SK-N-SH (cell line): ENCODE results near the gene PRKD2. TPM values are rescaled to one million over a fixed set of nuclear protein-coding genes. Genes with fewer than 3 reads are reported as not detected.

Experiments used
- CTCF ChIA-PET: fragments of 300-600, 350-600 bp; formaldehyde crosslinking; extraction: SDS; loops from one replicate; lab custom pipeline; 2021; lab: Yijun Ruan, JAX
- POLR2A ChIA-PET: fragments of 350-600 bp; sonication (Branson Sonifier 250); formaldehyde crosslinking; extraction: SDS; loops from one replicate; lab custom pipeline; 2020; ENCODE audit warnings: antibody characterized with exemption, inconsistent platforms; lab: Yijun Ruan, JAX
- DNase-seq: peaks from one replicate; pipeline ENCODE4 v3.0.0; 2012
- H2AFZ ChIP-seq: fragments of 200-600 bp; sonication (generic); 2 replicates; pipeline ENCODE4 v1.8.1; 2016; ENCODE audit warnings: antibody characterized with exemption, mild to moderate bottlenecking, low read depth
- H3F3A ChIP-seq: fragments of 200-600 bp; sonication (generic); replicated peaks from 2 replicates; pipeline ENCODE3; 2016; ENCODE audit warnings: antibody characterized with exemption, mild to moderate bottlenecking; ENCODE audit not compliant: insufficient read depth
- H3K27ac ChIP-seq, 2 experiments: fragments of 200-500 bp in 1 of 2; fragments of 200-600 bp in 1 of 2; sonication (Bioruptor generic) in 1 of 2; sonication (generic), shearing (Covaris generic) in 1 of 2; 2 replicates each; pipeline versions ENCODE4 v1.5.1 to v1.6.1; 2014 to 2016; ENCODE audit warnings: low read depth in 2 of 2, inconsistent platforms in 1 of 2, low read length in 1 of 2, mild to moderate bottlenecking in 1 of 2, mixed read lengths in 1 of 2
- H3K27me3 ChIP-seq: fragments of 200-600 bp; sonication (generic), shearing (Covaris generic); 2 replicates; pipeline ENCODE4 v1.6.1; 2016; ENCODE audit warnings: mixed run types; ENCODE audit not compliant: insufficient read depth
- H3K36me3 ChIP-seq, 2 experiments: fragments of 200-500 bp in 1 of 2; fragments of 200-600 bp in 1 of 2; sonication (Bioruptor generic) in 1 of 2; sonication (generic) in 1 of 2; replicated peaks in 1 of 2; 2 replicates each; pipeline versions ENCODE3 to v1.5.1; 2014 to 2016; ENCODE audit warnings: low read length in 1 of 2, mild to moderate bottlenecking in 1 of 2; ENCODE audit not compliant: insufficient read depth in 2 of 2, control insufficient read depth in 1 of 2
- H3K4me1 ChIP-seq, 2 experiments: fragments of 200-500 bp in 1 of 2; fragments of 200-600 bp in 1 of 2; sonication (Bioruptor generic) in 1 of 2; sonication (generic), shearing (Covaris generic) in 1 of 2; 2 replicates each; pipeline versions ENCODE4 v1.5.1 to v1.6.1; 2014 to 2016; ENCODE audit warnings: low read depth in 1 of 2, low read length in 1 of 2, mixed run types in 1 of 2; ENCODE audit not compliant: insufficient read depth in 2 of 2, control insufficient read depth in 1 of 2
- H3K4me2 ChIP-seq: fragments of 200-600 bp; sonication (generic), shearing (Covaris generic); 2 replicates; pipeline ENCODE4 v1.6.1; 2017; ENCODE audit warnings: mixed run types
- H3K4me3 ChIP-seq, 2 experiments: fragments of 200-500 bp in 1 of 2; fragments of 200-600 bp in 1 of 2; sonication (Bioruptor generic) in 1 of 2; sonication (generic), shearing (Covaris generic) in 1 of 2; 2 replicates each; pipeline versions ENCODE4 v1.5.1 to v1.8.1; 2014 to 2016; ENCODE audit warnings: low read depth in 2 of 2, inconsistent platforms in 1 of 2, low read length in 1 of 2, mild to moderate bottlenecking in 1 of 2, mixed read lengths in 1 of 2, moderate library complexity in 1 of 2
- H3K79me2 ChIP-seq: fragments of 200-600 bp; sonication (generic); 2 replicates; pipeline ENCODE4 v1.8.1; 2017; ENCODE audit warnings: mild to moderate bottlenecking; ENCODE audit not compliant: insufficient read depth
- H3K9ac ChIP-seq: fragments of 200-600 bp; sonication (generic); 2 replicates; pipeline ENCODE4 v1.6.1; 2017; ENCODE audit warnings: mixed run types
- H3K9me2 ChIP-seq: fragments of 200-600 bp; sonication (generic); 2 replicates; pipeline ENCODE4 v1.6.1; 2017; ENCODE audit warnings: mixed run types
- H3K9me3 ChIP-seq: fragments of 200-600 bp; sonication (generic); 2 replicates; pipeline ENCODE4 v1.6.1; 2017; ENCODE audit warnings: mixed run types, mild to moderate bottlenecking, moderate library complexity
- H4K20me1 ChIP-seq: fragments of 200-600 bp; sonication (generic); 2 replicates; pipeline ENCODE4 v1.6.1; 2017; ENCODE audit warnings: mild to moderate bottlenecking, mixed run types; ENCODE audit not compliant: insufficient read depth
- CHD2 ChIP-seq: fragments of 150-350 bp; IDR thresholded peaks from 2 replicates; pipeline ENCODE4 v1.6.1; 2018; ENCODE audit warnings: low read length; ENCODE audit not compliant: partially characterized antibody
- ELF1 ChIP-seq: IDR thresholded peaks from 2 replicates; pipeline ENCODE4 v1.4.0; 2012
- EP300 ChIP-seq, 2 experiments: IDR thresholded peaks; 2 replicates each; pipeline versions ENCODE4 v1.4.0 to v1.6.1; 2012; ENCODE audit warnings: borderline replicate concordance in 1 of 2, low read depth in 1 of 2, low read length in 1 of 2
- FOSL2 ChIP-seq: IDR thresholded peaks from 2 replicates; pipeline ENCODE4 v1.4.0; 2012; ENCODE audit warnings: low read depth, mild to moderate bottlenecking, moderate library complexity, borderline replicate concordance
- MXI1 ChIP-seq: IDR thresholded peaks from 2 replicates; pipeline ENCODE4 v1.6.1; 2012; ENCODE audit warnings: mild to moderate bottlenecking, low read depth, low read length, improper control_type of control experiment
- NFIC ChIP-seq: IDR thresholded peaks from 2 replicates; pipeline ENCODE4 v1.4.0; 2012; ENCODE audit warnings: borderline replicate concordance
- POLR2AphosphoS5 ChIP-seq: IDR thresholded peaks from 2 replicates; pipeline ENCODE4 v1.6.1; 2012; ENCODE audit warnings: low read depth, low read length
- RAD21 ChIP-seq: IDR thresholded peaks from 2 replicates; pipeline ENCODE4 v1.6.1; 2012; ENCODE audit warnings: mild to moderate bottlenecking, low read length
- RCOR1 ChIP-seq: fragments of 150-350 bp; IDR thresholded peaks from 2 replicates; pipeline ENCODE4 v1.6.1; 2017; ENCODE audit warnings: antibody characterized with exemption, low read length
- SIN3A ChIP-seq: IDR thresholded peaks from 2 replicates; pipeline ENCODE4 v1.6.1; 2012; ENCODE audit warnings: low read depth, mild to moderate bottlenecking, low read length, moderate library complexity, borderline replicate concordance
- YY1 ChIP-seq: IDR thresholded peaks from 2 replicates; pipeline ENCODE4 v1.4.0; 2012; ENCODE audit warnings: low read depth, mild to moderate bottlenecking
- WGBS: methylation state at CpG from one replicate; pipeline ENCODE4 v1.1.6; 2017; ENCODE audit warnings: low lambda C conversion rate; 5-methylcytosine and 5-hydroxymethylcytosine counted together
- polyA plus RNA-seq, 3 experiments: library from polyadenylated mRNA; depleted of rRNA; stranded (reverse); fragments of >200 nt; gene quantifications; 2 replicates each; pipeline ENCODE4 v1.2.3, GENCODE V29; 2012
- TF ChIP-seq, protein P1 (sequence below): fragments of 150-350 bp; IDR thresholded peaks from 2 replicates; pipeline ENCODE4 v1.6.1; 2017; ENCODE audit warnings: antibody characterized with exemption, low read length, low read depth, borderline replicate concordance
- TF ChIP-seq, protein P2 (sequence below): IDR thresholded peaks from 2 replicates; pipeline ENCODE4; 2012
- TF ChIP-seq, protein P3 (sequence below): IDR thresholded peaks from 2 replicates; pipeline ENCODE4 v1.4.0; 2012; ENCODE audit warnings: low read depth, borderline replicate concordance
- TF ChIP-seq, protein P4 (sequence below): IDR thresholded peaks from 2 replicates; pipeline ENCODE4 v1.4.0; 2012; ENCODE audit warnings: low read depth, borderline replicate concordance
- TF ChIP-seq, protein P5 (sequence below): IDR thresholded peaks from 2 replicates; pipeline ENCODE4 v1.4.0; 2012; ENCODE audit warnings: low read depth

PRKD2 gene
- polyA plus RNA-seq, 1 of the 3 experiments (the other 2 are of a cell fraction), result 21.4 TPM

DNA sequence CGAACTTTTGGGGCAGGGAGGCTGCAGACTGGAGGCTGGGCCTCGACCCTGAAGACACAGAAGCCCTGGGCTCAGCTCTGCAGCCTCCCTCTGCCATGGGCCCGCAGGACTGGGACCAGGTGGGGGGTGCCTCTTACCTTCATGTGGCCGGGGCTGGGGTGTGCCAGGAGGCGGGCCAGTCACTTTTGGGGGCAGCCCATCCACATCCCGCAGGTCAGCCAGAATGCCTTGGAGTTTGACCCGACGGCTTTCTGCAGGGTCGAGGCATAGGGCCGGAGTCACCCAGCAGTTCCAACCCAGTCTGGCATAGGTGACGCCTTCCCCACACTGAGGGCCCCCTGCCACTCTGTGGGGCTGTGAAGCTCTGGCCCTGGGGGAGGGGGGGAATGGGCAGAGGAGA is 10.8 kb upstream of the PRKD2 start:
- ChIA-PET CTCF (interaction anchor here (0.7 to 3.8 kb wide), 21 partner anchors 8 to 483 kb away, joined by 3 to 58 read pairs (median 9); partner anchors contain the start of genes DACT3, FKRP and PRKD2), POLR2A (no interaction called here)
- no peak for DNase-seq
- Histone ChIP-seq H3K27me3 (no peaks in the 10 kb centered on the region), H3K4me3 (no peak overlapping the region), H3K27ac (no peak overlapping the region), H3K9ac (no peak overlapping the region), H3K36me3 (peaks cover 20 to 85% of the 10 kb centered on the region in 2 experiments), H4K20me1 (peaks cover 51% of the 10 kb centered on the region), H3F3A (peaks cover 5% of the 10 kb centered on the region), H3K4me1 (peaks cover 3 to 10% of the 10 kb centered on the region in 2 experiments; a peak in 2 of 4 replicates), H3K9me2 (no peaks in the 10 kb centered on the region), H3K79me2 (peaks cover 30% of the 10 kb centered on the region; the same call in 1 of the 2 replicates), H3K9me3 (no peaks in the 10 kb centered on the region), H2AFZ (no peak overlapping the region), H3K4me2 (no peak overlapping the region)
- 87% methylated on average over 1 of the region's 11 CpGs for WGBS
- TF ChIP-seq SIN3A (no peak), ELF1 (no peak), CHD2 (no peak), NFIC (no peak), MXI1 (no peak), EP300 (IDR thresholded peaks at IDR 0.05; ENCODE audit: borderline replicate concordance in 1 of 2, low read depth in 1 of 2, low read length in 1 of 2) (no peak), RAD21 (no peak), POLR2AphosphoS5 (no peak), RCOR1 (no peak), FOSL2 (no peak), YY1 (no peak)
- TF ChIP-seq, protein P1, sequence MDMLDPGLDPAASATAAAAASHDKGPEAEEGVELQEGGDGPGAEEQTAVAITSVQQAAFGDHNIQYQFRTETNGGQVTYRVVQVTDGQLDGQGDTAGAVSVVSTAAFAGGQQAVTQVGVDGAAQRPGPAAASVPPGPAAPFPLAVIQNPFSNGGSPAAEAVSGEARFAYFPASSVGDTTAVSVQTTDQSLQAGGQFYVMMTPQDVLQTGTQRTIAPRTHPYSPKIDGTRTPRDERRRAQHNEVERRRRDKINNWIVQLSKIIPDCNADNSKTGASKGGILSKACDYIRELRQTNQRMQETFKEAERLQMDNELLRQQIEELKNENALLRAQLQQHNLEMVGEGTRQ, result no peak
- TF ChIP-seq, protein P2, sequence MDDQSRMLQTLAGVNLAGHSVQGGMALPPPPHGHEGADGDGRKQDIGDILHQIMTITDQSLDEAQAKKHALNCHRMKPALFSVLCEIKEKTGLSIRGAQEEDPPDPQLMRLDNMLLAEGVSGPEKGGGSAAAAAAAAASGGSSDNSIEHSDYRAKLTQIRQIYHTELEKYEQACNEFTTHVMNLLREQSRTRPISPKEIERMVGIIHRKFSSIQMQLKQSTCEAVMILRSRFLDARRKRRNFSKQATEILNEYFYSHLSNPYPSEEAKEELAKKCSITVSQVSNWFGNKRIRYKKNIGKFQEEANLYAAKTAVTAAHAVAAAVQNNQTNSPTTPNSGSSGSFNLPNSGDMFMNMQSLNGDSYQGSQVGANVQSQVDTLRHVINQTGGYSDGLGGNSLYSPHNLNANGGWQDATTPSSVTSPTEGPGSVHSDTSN, result no peak
- TF ChIP-seq, protein P3, sequence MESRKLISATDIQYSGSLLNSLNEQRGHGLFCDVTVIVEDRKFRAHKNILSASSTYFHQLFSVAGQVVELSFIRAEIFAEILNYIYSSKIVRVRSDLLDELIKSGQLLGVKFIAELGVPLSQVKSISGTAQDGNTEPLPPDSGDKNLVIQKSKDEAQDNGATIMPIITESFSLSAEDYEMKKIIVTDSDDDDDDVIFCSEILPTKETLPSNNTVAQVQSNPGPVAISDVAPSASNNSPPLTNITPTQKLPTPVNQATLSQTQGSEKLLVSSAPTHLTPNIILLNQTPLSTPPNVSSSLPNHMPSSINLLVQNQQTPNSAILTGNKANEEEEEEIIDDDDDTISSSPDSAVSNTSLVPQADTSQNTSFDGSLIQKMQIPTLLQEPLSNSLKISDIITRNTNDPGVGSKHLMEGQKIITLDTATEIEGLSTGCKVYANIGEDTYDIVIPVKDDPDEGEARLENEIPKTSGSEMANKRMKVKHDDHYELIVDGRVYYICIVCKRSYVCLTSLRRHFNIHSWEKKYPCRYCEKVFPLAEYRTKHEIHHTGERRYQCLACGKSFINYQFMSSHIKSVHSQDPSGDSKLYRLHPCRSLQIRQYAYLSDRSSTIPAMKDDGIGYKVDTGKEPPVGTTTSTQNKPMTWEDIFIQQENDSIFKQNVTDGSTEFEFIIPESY, result no peak
- TF ChIP-seq, protein P4, sequence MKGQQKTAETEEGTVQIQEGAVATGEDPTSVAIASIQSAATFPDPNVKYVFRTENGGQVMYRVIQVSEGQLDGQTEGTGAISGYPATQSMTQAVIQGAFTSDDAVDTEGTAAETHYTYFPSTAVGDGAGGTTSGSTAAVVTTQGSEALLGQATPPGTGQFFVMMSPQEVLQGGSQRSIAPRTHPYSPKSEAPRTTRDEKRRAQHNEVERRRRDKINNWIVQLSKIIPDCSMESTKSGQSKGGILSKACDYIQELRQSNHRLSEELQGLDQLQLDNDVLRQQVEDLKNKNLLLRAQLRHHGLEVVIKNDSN, result no peak
- TF ChIP-seq, protein P5, sequence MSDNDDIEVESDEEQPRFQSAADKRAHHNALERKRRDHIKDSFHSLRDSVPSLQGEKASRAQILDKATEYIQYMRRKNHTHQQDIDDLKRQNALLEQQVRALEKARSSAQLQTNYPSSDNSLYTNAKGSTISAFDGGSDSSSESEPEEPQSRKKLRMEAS, result no peak
